Neural progenitor cell (in vitro differentiated cells): Measurements from ENCODE around the gene NHSL1.

ENCODE experiments used
- CTCF ChIP-seq: fragments of 200-600 bp; sonication (generic); IDR thresholded peaks from 2 replicates; pipeline ENCODE4 v1.5.1; 2017; ENCODE audit warnings: antibody characterized with exemption, mild to moderate bottlenecking
- EZH2 ChIP-seq: fragments of 200-600 bp; sonication (generic); IDR thresholded peaks from 2 replicates; pipeline ENCODE4 v1.6.1; 2017; ENCODE audit warnings: antibody characterized with exemption, mild to moderate bottlenecking, moderate library complexity

GRCh38 chr6:138477913-138478539, 21.3 kb downstream of the NHSL1 start:
- TF ChIP-seq EZH2 (no peak), CTCF (no peak)
